B cell (primary cell): Measurements from ENCODE around the gene MTG2. TPM values are rescaled to one million over a fixed set of nuclear protein-coding genes. Genes with fewer than 3 reads are reported as not detected.
A peak's percentile ranks its signal among the peaks of the same experiment; 100 is the strongest.

Experiments
- ATAC-seq: fragments of 200-7000 bp; cut with Tn5 transposase; one replicate; pipeline ENCODE4 v1.10.0; 2021; ENCODE audit warnings: low read depth, mild to moderate bottlenecking, moderate number of reproducible peaks, moderate library complexity
- CTCF ChIA-PET: fragments of 350-600 bp; sonication (Branson Sonifier 250); formaldehyde crosslinking; loops from one replicate; lab custom pipeline; 2021; ENCODE audit warnings: antibody characterized with exemption, inconsistent platforms; lab: Charles Lee
- POLR2A ChIA-PET: fragments of 350-600 bp; sonication (Branson Sonifier 250); formaldehyde crosslinking; loops from one replicate; lab custom pipeline; 2021; ENCODE audit warnings: antibody characterized with exemption; lab: Charles Lee
- DNase-seq: peaks from one replicate; pipeline ENCODE4 v3.0.0; 2013
- H2AFZ ChIP-seq: 2 replicates; pipeline ENCODE4 v1.6.1; 2012; ENCODE audit warnings: mild to moderate bottlenecking, low read depth, low read length; ENCODE audit not compliant: insufficient read depth, poor library complexity, severe bottlenecking
- H3K27ac ChIP-seq, 2 donors: 1 replicate in 1 of 2; 2 replicates in 1 of 2; pipeline ENCODE4 v1.5.1; 2012 to 2013; ENCODE audit warnings: low read length in 2 of 2, mild to moderate bottlenecking in 2 of 2, moderate library complexity in 1 of 2
- H3K27me3 ChIP-seq, 4 experiments: fragments of 200-600 bp in 1 of 4; sonication (generic) in 1 of 4; replicated peaks in 1 of 4; 1 replicate in 2 of 4; 2 replicates in 2 of 4; pipeline versions ENCODE4 v1.6.1 to v1.7.0; 2013 to 2016; ENCODE audit warnings: low read length in 3 of 4, mild to moderate bottlenecking in 2 of 4, mixed read lengths in 1 of 4, moderate library complexity in 1 of 4; ENCODE audit not compliant: insufficient read depth in 4 of 4, control insufficient read depth in 3 of 4; ENCODE audit errors: control extremely low read depth in 1 of 4
- H3K36me3 ChIP-seq, 2 experiments: replicated peaks in 1 of 2; 1 replicate in 1 of 2; 2 replicates in 1 of 2; pipeline versions ENCODE4 v1.6.1 to v1.7.1; 2013; ENCODE audit warnings: low read length in 1 of 2; ENCODE audit not compliant: insufficient read depth in 2 of 2, control insufficient read depth in 1 of 2; ENCODE audit errors: control extremely low read depth in 1 of 2, extremely low read depth in 1 of 2
- H3K4me1 ChIP-seq, 2 donors: fragments of 200-600 bp in 1 of 2; sonication (generic) in 1 of 2; 1 replicate in 1 of 2; 2 replicates in 1 of 2; pipeline versions ENCODE4 v1.5.1 to v1.6.1; 2013 to 2017; ENCODE audit warnings: low read length in 2 of 2; ENCODE audit not compliant: control insufficient read depth in 2 of 2, insufficient read depth in 2 of 2
- H3K4me2 ChIP-seq: replicated peaks from 2 replicates; pipeline ENCODE3; 2012; ENCODE audit warnings: mild to moderate bottlenecking, low read depth, low read length; ENCODE audit not compliant: poor library complexity, severe bottlenecking
- H3K4me3 ChIP-seq, 5 experiments: fragments of 200-600 bp in 1 of 5; sonication (generic) in 1 of 5; 1 replicate in 3 of 5; 2 replicates in 2 of 5; pipeline versions ENCODE4 v1.5.1 to v1.7.0; 2011 to 2016; ENCODE audit warnings: low read length in 4 of 5, mild to moderate bottlenecking in 4 of 5, low read depth in 2 of 5, control low read depth in 1 of 5, moderate library complexity in 1 of 5; ENCODE audit not compliant: insufficient read depth in 1 of 5; ENCODE audit errors: control extremely low read depth in 1 of 5, extremely low read depth in 1 of 5
- H3K79me2 ChIP-seq: fragments of 200-600 bp; sonication (generic); one replicate; pipeline ENCODE4 v1.6.0; 2016; ENCODE audit warnings: low read length; ENCODE audit not compliant: control insufficient read depth, insufficient read depth
- H3K9ac ChIP-seq: fragments of 200-600 bp; sonication (generic); 2 replicates; pipeline ENCODE4 v1.6.1; 2017; ENCODE audit warnings: mild to moderate bottlenecking, low read length, moderate library complexity
- H3K9me3 ChIP-seq, 3 donors: one replicate each; pipeline versions ENCODE4 v1.6.1 to v1.7.1; 2013; ENCODE audit warnings: low read length in 2 of 3; ENCODE audit not compliant: control insufficient read depth in 2 of 3, insufficient read depth in 1 of 3; ENCODE audit errors: control extremely low read depth in 1 of 3
- H4K20me1 ChIP-seq: 2 replicates; pipeline ENCODE4 v1.6.0; 2012; ENCODE audit warnings: mild to moderate bottlenecking, low read length; ENCODE audit not compliant: insufficient read depth, control insufficient read depth, poor library complexity, severe bottlenecking
- H3K27ac Mint-ChIP-seq: one replicate; pipeline ENCODE4 v1.8.0; 2021; ENCODE audit warnings: mixed read lengths
- H3K27me3 Mint-ChIP-seq: one replicate; pipeline ENCODE4 v1.8.0; 2021; ENCODE audit warnings: mixed read lengths
- H3K4me1 Mint-ChIP-seq: one replicate; pipeline ENCODE4 v1.8.0; 2021; ENCODE audit warnings: mixed read lengths
- H3K4me3 Mint-ChIP-seq: one replicate; pipeline ENCODE4 v1.8.0; 2021; ENCODE audit warnings: mixed read lengths
- H3K9me3 Mint-ChIP-seq: one replicate; pipeline ENCODE4 v1.8.0; 2022; ENCODE audit warnings: mixed read lengths; ENCODE audit not compliant: insufficient read depth
- EZH2 ChIP-seq: IDR thresholded peaks from 2 replicates; pipeline ENCODE4 v1.6.1; 2012; ENCODE audit warnings: borderline replicate concordance, low read depth, mild to moderate bottlenecking, moderate library complexity, low read length; ENCODE audit not compliant: insufficient read depth, poor library complexity, severe bottlenecking
- WGBS: methylation state at CpG from one replicate; pipeline ENCODE4 v1.1.5; 2013; ENCODE audit warnings: missing lambda C conversion rate; ENCODE audit not compliant: insufficient coverage; 5-methylcytosine and 5-hydroxymethylcytosine counted together
- intact Hi-C: fragments of 100-400 bp; cut with micrococcal nuclease; formaldehyde crosslinking; loops from one replicate; pipeline ENCODE4 v1.10.0; 2022
- polyA plus RNA-seq: library from polyadenylated mRNA; depleted of rRNA; stranded (reverse); fragments of >200 nt; gene quantifications from 2 replicates; pipeline ENCODE4 v1.2.3, GENCODE V29; 2012
- total RNA-seq, 2 donors: library from RNA; stranded (reverse); fragments of 120-200 nt in 1 of 2; gene quantifications; 1 replicate in 1 of 2; 2 replicates in 1 of 2; pipeline versions ENCODE4 v1.2.3 to v1.2.4, GENCODE V29; 2013 to 2022
- TF ChIP-seq, protein P1 (sequence below): fragments of 200-600 bp; IDR thresholded peaks from one replicate; pipeline ENCODE4 v1.8.0; 2022; ENCODE audit warnings: antibody characterized with exemption, mild to moderate bottlenecking

Gene MTG2
- total and polyA plus RNA-seq, 2 donors (not counting 1 experiment from before 2014, with no cell fraction given), result 29.6 to 48.4 TPM

DNA sequence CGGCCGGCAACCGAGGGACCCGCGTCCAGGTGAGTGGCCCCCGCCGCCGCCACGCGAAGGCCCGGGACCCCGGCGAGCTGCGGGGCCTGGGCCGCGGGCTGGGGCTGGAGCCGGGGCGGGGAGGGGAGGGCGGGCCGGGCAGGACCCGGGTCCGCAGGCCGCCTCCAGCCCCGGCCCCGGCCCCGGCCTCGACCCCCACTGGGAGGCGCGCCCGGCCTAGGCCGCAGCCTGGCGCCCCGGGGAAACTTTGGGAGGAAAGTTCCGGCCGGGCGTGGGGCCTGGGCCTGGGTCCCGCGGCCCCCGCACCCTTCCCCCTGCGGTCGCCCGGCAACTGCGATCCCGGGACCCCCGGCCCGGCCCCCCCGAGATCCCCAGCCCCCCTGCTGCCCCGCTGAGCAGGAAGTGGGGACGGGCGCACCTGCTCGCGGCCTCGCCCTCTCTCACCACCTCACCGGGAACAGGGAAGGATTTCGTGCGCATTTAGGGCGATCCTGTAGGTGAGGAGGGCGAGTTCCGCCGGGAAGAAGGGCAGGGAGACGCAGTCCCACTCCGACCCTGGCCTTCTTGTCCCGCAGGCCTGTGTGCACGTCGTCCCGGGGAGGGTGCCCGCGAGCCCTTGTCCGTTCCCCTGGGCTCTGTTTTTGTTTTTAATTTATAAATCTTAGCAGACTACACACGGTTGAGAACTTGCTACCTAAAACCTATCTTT, 55.9 kb downstream of the MTG2 start:
- peak overlapping the region; percentile 74 for H3K9ac ChIP-seq
- peaks cover 17 to 22% of the 10 kb centered on the region in 2 donors for H3K4me1 ChIP-seq
- peaks cover 50% of the 10 kb centered on the region for H4K20me1 ChIP-seq
- DNase-seq (peak; percentile 45), ATAC-seq (peak; percentile 1)
- Mint-ChIP-seq H3K27ac (peak overlapping the region; percentile 61), H3K4me1 (peaks cover 30% of the 10 kb centered on the region), H3K9me3 (no peaks in the 10 kb centered on the region), H3K27me3 (peaks cover 5% of the 10 kb centered on the region), H3K4me3 (peak overlapping the region; percentile 81)
- peak overlapping the region; percentile 54 for H2AFZ ChIP-seq
- 1% methylated on average over 54 of the region's 70 CpGs for WGBS
- TF ChIP-seq, protein P1, sequence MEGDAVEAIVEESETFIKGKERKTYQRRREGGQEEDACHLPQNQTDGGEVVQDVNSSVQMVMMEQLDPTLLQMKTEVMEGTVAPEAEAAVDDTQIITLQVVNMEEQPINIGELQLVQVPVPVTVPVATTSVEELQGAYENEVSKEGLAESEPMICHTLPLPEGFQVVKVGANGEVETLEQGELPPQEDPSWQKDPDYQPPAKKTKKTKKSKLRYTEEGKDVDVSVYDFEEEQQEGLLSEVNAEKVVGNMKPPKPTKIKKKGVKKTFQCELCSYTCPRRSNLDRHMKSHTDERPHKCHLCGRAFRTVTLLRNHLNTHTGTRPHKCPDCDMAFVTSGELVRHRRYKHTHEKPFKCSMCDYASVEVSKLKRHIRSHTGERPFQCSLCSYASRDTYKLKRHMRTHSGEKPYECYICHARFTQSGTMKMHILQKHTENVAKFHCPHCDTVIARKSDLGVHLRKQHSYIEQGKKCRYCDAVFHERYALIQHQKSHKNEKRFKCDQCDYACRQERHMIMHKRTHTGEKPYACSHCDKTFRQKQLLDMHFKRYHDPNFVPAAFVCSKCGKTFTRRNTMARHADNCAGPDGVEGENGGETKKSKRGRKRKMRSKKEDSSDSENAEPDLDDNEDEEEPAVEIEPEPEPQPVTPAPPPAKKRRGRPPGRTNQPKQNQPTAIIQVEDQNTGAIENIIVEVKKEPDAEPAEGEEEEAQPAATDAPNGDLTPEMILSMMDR, result no peak
- TF ChIP-seq EZH2, result no peak
- peak overlapping the region; percentile 46 to 74 (median 60) for H3K4me3 ChIP-seq
- peak overlapping the region; percentile 95 for H3K4me2 ChIP-seq
- H3K36me3 ChIP-seq, result peaks cover 0 to 14% of the 10 kb centered on the region in 2 experiments
- CTCF ChIA-PET, result interaction anchor here (0.7 to 0.8 kb wide), 2 partner anchors 144 to 228 kb away, joined by 3 to 4 read pairs; no protein-coding TSS in a partner anchor
- POLR2A ChIA-PET, result no interaction called here
- H3K79me2 ChIP-seq, result peaks cover 66% of the 10 kb centered on the region
- peak overlapping the region; percentile 27 to 83 for H3K27ac ChIP-seq
- peaks cover 0 to 12% (median 0%) of the 10 kb centered on the region in 4 experiments for H3K27me3 ChIP-seq
- H3K9me3 ChIP-seq, result peaks cover 0 to 11% (median 3%) of the 10 kb centered on the region in 3 donors
- intact Hi-C loops, result loop anchor here (1.0 to 5.0 kb wide), 11 partner anchors 18 to 714 kb away; partner anchors contain the start of genes ADRM1, CABLES2, HRH3 and LSM14B
